Stimulated activated naive CD8-positive, alpha-beta T cell treated with anti-CD3 and anti-CD28 coated beads, Interleukin-15, Interleukin-2, amounts not matched to agents 100 ng/mL and 50 ng/mL, for 24 hours (primary cell): ENCODE data around the gene SLC25A17.

Source experiments
- H3K27ac Mint-ChIP-seq: one replicate; pipeline ENCODE4 v1.8.0; 2021; ENCODE audit warnings: mild to moderate bottlenecking, mixed read lengths
- H3K27me3 Mint-ChIP-seq: one replicate; pipeline ENCODE4 v1.8.0; 2021; ENCODE audit warnings: mixed read lengths
- H3K36me3 Mint-ChIP-seq: one replicate; pipeline ENCODE4 v1.8.0; 2021; ENCODE audit warnings: low read depth, mixed read lengths
- H3K4me1 Mint-ChIP-seq: one replicate; pipeline ENCODE4 v1.8.0; 2021; ENCODE audit warnings: low read depth, mixed read lengths
- H3K4me3 Mint-ChIP-seq: one replicate; pipeline ENCODE4 v1.8.0; 2021; ENCODE audit warnings: mild to moderate bottlenecking, mixed read lengths
- H3K9me3 Mint-ChIP-seq: one replicate; pipeline ENCODE4 v1.8.0; 2021; ENCODE audit warnings: mixed read lengths

The SLC25A17 gene

GRCh38 chr22:40749829-40750228, 69.3 kb downstream of the SLC25A17 start:
- Mint-ChIP-seq H3K9me3 (no peaks in the 10 kb centered on the region), H3K4me3 (no peak overlapping the region), H3K27me3 (no peaks in the 10 kb centered on the region), H3K36me3 (no peaks in the 10 kb centered on the region), H3K4me1 (no peaks in the 10 kb centered on the region), H3K27ac (no peak overlapping the region)

GRCh38 chr22:40748388-40749355, 70.5 kb downstream of the SLC25A17 start:
- Mint-ChIP-seq H3K36me3 (no peaks in the 10 kb centered on the region), H3K27me3 (no peaks in the 10 kb centered on the region), H3K4me1 (no peaks in the 10 kb centered on the region), H3K27ac (no peak overlapping the region), H3K9me3 (no peaks in the 10 kb centered on the region), H3K4me3 (no peak overlapping the region)

- H3K9me3 Mint-ChIP-seq: no peaks in the 10 kb centered on the region
- no peak overlapping the region for H3K4me3 Mint-ChIP-seq
- no peaks in the 10 kb centered on the region for H3K4me1 Mint-ChIP-seq
- H3K27ac Mint-ChIP-seq: no peak overlapping the region
- H3K27me3 Mint-ChIP-seq: no peaks in the 10 kb centered on the region
- no peaks in the 10 kb centered on the region for H3K36me3 Mint-ChIP-seq
These were observed 71.8 kb downstream of the SLC25A17 start for GRCh38 chr22:40747361-40747760.

- H3K27me3 Mint-ChIP-seq: no peaks in the 10 kb centered on the region
- H3K9me3 Mint-ChIP-seq: no peaks in the 10 kb centered on the region
- no peak overlapping the region for H3K4me3 Mint-ChIP-seq
- no peaks in the 10 kb centered on the region for H3K36me3 Mint-ChIP-seq
- H3K4me1 Mint-ChIP-seq: no peaks in the 10 kb centered on the region
- no peak overlapping the region for H3K27ac Mint-ChIP-seq
These were observed 72.5 kb downstream of the SLC25A17 start for GRCh38 chr22:40746428-40747220.

GRCh38 chr22:40743768-40744167, 75.4 kb downstream of the SLC25A17 start:
- Mint-ChIP-seq H3K36me3 (no peaks in the 10 kb centered on the region), H3K27ac (no peak overlapping the region), H3K4me1 (no peaks in the 10 kb centered on the region), H3K9me3 (no peaks in the 10 kb centered on the region), H3K4me3 (no peak overlapping the region), H3K27me3 (no peaks in the 10 kb centered on the region)

- no peak overlapping the region for H3K27ac Mint-ChIP-seq
- H3K4me1 Mint-ChIP-seq: no peaks in the 10 kb centered on the region
- H3K4me3 Mint-ChIP-seq: no peak overlapping the region
These were observed 78.0 kb downstream of the SLC25A17 start for GRCh38 chr22:40741116-40741515.

GRCh38 chr22:40739721-40740120, 79.4 kb downstream of the SLC25A17 start:
- Mint-ChIP-seq H3K27me3 (no peaks in the 10 kb centered on the region), H3K4me1 (no peaks in the 10 kb centered on the region), H3K4me3 (no peak overlapping the region), H3K36me3 (no peaks in the 10 kb centered on the region), H3K9me3 (no peaks in the 10 kb centered on the region), H3K27ac (no peak overlapping the region)

More at GRCh38 chr22:40741116-40741515, 78.0 kb downstream of the SLC25A17 start:
- H3K9me3 Mint-ChIP-seq: no peaks in the 10 kb centered on the region
- no peaks in the 10 kb centered on the region for H3K36me3 Mint-ChIP-seq
- H3K27me3 Mint-ChIP-seq: no peaks in the 10 kb centered on the region

GRCh38 chr22:40733919-40734318, 85.2 kb downstream of the SLC25A17 start:
- Mint-ChIP-seq H3K27ac (no peak overlapping the region), H3K4me3 (no peak overlapping the region), H3K36me3 (no peaks in the 10 kb centered on the region), H3K4me1 (peaks cover 24% of the 10 kb centered on the region), H3K27me3 (no peaks in the 10 kb centered on the region), H3K9me3 (no peaks in the 10 kb centered on the region)

- H3K36me3 Mint-ChIP-seq: no peaks in the 10 kb centered on the region
- no peaks in the 10 kb centered on the region for H3K27me3 Mint-ChIP-seq
- H3K4me1 Mint-ChIP-seq: peaks cover 34% of the 10 kb centered on the region
- no peak overlapping the region for H3K27ac Mint-ChIP-seq
- no peaks in the 10 kb centered on the region for H3K9me3 Mint-ChIP-seq
- H3K4me3 Mint-ChIP-seq: no peak overlapping the region
These were observed 86.2 kb downstream of the SLC25A17 start for GRCh38 chr22:40732999-40733292.

- Mint-ChIP-seq H3K27me3 (no peaks in the 10 kb centered on the region), H3K27ac (no peak overlapping the region), H3K36me3 (no peaks in the 10 kb centered on the region), H3K4me1 (peaks cover 48% of the 10 kb centered on the region), H3K4me3 (no peak overlapping the region), H3K9me3 (no peaks in the 10 kb centered on the region)
These were observed 89.9 kb downstream of the SLC25A17 start for GRCh38 chr22:40729284-40729683.

- H3K27me3 Mint-ChIP-seq: no peaks in the 10 kb centered on the region
- H3K36me3 Mint-ChIP-seq: no peaks in the 10 kb centered on the region
- H3K9me3 Mint-ChIP-seq: no peaks in the 10 kb centered on the region
- peak overlapping the region; percentile 83 for H3K27ac Mint-ChIP-seq
- H3K4me3 Mint-ChIP-seq: peak overlapping the region; percentile 40
- peaks cover 48% of the 10 kb centered on the region for H3K4me1 Mint-ChIP-seq
These were observed 90.4 kb downstream of the SLC25A17 start for GRCh38 chr22:40728731-40729189.

- Mint-ChIP-seq H3K4me3 (peak overlapping the region; percentile 64), H3K27me3 (no peaks in the 10 kb centered on the region), H3K4me1 (peaks cover 48% of the 10 kb centered on the region), H3K9me3 (no peaks in the 10 kb centered on the region), H3K27ac (peak overlapping the region; percentile 90), H3K36me3 (no peaks in the 10 kb centered on the region)
These were observed 91.1 kb downstream of the SLC25A17 start for GRCh38 chr22:40727964-40728615.

GRCh38 chr22:40727070-40727963, 91.8 kb downstream of the SLC25A17 start:
- Mint-ChIP-seq H3K27me3 (no peaks in the 10 kb centered on the region), H3K36me3 (no peaks in the 10 kb centered on the region), H3K27ac (peak overlapping the region; percentile 90), H3K4me1 (peaks cover 42% of the 10 kb centered on the region), H3K4me3 (peak overlapping the region; percentile 64), H3K9me3 (no peaks in the 10 kb centered on the region)

GRCh38 chr22:40726514-40726913, 92.6 kb downstream of the SLC25A17 start:
- Mint-ChIP-seq H3K27ac (peak overlapping the region; percentile 90), H3K4me3 (peak overlapping the region; percentile 78), H3K9me3 (no peaks in the 10 kb centered on the region), H3K36me3 (no peaks in the 10 kb centered on the region), H3K27me3 (no peaks in the 10 kb centered on the region), H3K4me1 (peaks cover 37% of the 10 kb centered on the region)
